Cardiac fibroblast (primary cell): ENCODE data around the gene LSAMP.

ENCODE experiments used
- DNase-seq, 2 donors: peaks; one replicate each; pipeline versions ENCODE4 v3.0.0 to v3.0.0-alpha.2; 2010; ENCODE audit warnings: low read depth in 2 of 2
- H3K4me3 ChIP-seq, 2 donors: replicated peaks in 1 of 2; 1 replicate in 1 of 2; 2 replicates in 1 of 2; pipeline ENCODE4 v1.5.1; 2011; ENCODE audit warnings: low read depth in 2 of 2, low read length in 2 of 2, mild to moderate bottlenecking in 2 of 2, moderate library complexity in 1 of 2
- CTCF ChIP-seq: IDR thresholded peaks from one replicate; pipeline ENCODE4 v1.5.1; 2011; ENCODE audit warnings: low read depth, mild to moderate bottlenecking, low read length, inconsistent platforms

The LSAMP gene

GRCh38 chr3:116433552-116433951, 11.7 kb downstream of the LSAMP start:
- no peak for DNase-seq
- TF ChIP-seq CTCF: no peak
- no peak overlapping the region for H3K4me3 ChIP-seq

GRCh38 chr3:116432795-116433194, 12.5 kb downstream of the LSAMP start:
- TF ChIP-seq CTCF: no peak
- no peak for DNase-seq
- no peak overlapping the region for H3K4me3 ChIP-seq

- H3K4me3 ChIP-seq: no peak overlapping the region
- TF ChIP-seq CTCF: no peak
These were observed 15.6 kb downstream of the LSAMP start for GRCh38 chr3:116429479-116430269.

GRCh38 chr3:116426036-116426435, 19.3 kb downstream of the LSAMP start:
- H3K4me3 ChIP-seq: no peak overlapping the region
- DNase-seq: no peak
- no peak for TF ChIP-seq CTCF

More at GRCh38 chr3:116429479-116430269, 15.6 kb downstream of the LSAMP start:
- DNase-seq: no peak

- TF ChIP-seq CTCF: no peak
These were observed 20.2 kb downstream of the LSAMP start for GRCh38 chr3:116425126-116425525.

GRCh38 chr3:116423945-116424344, 21.3 kb downstream of the LSAMP start:
- no peak for TF ChIP-seq CTCF

More at GRCh38 chr3:116425126-116425525, 20.2 kb downstream of the LSAMP start:
- no peak for DNase-seq
- no peak overlapping the region for H3K4me3 ChIP-seq

GRCh38 chr3:116423374-116423773, 21.9 kb downstream of the LSAMP start:
- no peak for TF ChIP-seq CTCF
- no peak for DNase-seq
- no peak overlapping the region for H3K4me3 ChIP-seq

More at GRCh38 chr3:116423945-116424344, 21.3 kb downstream of the LSAMP start:
- no peak overlapping the region for H3K4me3 ChIP-seq
- DNase-seq: no peak
